ENCODE results near the gene PPP6R2. TPM values are rescaled to one million over a fixed set of nuclear protein-coding genes. Genes with fewer than 3 reads are reported as not detected.

PPP6R2 gene
- total RNA-seq, 2 donors from 2014 or later, result 80.6 to 107 TPM

DNA sequence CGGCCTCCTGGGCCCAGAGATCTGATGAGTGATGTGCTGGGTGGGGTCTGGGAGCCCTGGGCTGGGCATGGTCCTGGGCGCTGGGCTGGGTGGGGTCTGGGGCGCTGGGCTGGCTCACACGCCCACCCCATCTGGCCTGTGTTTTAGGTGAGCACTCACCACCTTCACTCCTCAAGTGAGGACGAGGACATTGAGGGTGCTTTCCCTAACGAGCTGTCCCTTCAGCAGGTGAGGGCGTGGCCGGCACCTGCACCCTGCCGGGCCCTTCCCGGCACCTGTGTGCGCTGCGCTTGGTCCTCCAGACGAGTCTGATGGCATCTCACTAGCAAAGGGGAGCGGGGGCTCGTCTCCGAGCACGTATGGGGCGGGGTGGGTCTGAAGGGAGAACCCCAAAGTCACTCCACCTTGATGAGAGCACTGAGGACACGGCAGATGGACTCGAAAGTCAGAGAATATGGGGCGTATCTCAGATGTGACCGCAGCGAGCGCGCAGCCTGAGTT, 93.8 kb downstream of the PPP6R2 start:
- TF ChIP-seq POLR2A (IDR thresholded peaks at IDR 0.05), result no peak
- no peak for TF ChIP-seq CTCF (IDR thresholded peaks at IDR 0.05)
- no peak for TF ChIP-seq POLR2AphosphoS5 (IDR thresholded peaks at IDR 0.05)
- H3K27me3 ChIP-seq (replicated peaks; ENCODE audit: insufficient read depth), result no peaks in the 10 kb centered on the region
- no peaks in the 10 kb centered on the region for H3K4me1 ChIP-seq (replicated peaks)
- 90% methylated on average over 25 of the region's 25 CpGs for WGBS
- H3K4me3 ChIP-seq, result no peak overlapping the region
- intact Hi-C loops (cut with DNase I), result no loop called here
- no peaks in the 10 kb centered on the region for H3K9me3 ChIP-seq
- no peak for DNase-seq (ENCODE audit: low spot score)
- H3K36me3 ChIP-seq, result peaks cover 13 to 37% of the 10 kb centered on the region in 2 donors
- no peak overlapping the region for H3K27ac ChIP-seq

DNA sequence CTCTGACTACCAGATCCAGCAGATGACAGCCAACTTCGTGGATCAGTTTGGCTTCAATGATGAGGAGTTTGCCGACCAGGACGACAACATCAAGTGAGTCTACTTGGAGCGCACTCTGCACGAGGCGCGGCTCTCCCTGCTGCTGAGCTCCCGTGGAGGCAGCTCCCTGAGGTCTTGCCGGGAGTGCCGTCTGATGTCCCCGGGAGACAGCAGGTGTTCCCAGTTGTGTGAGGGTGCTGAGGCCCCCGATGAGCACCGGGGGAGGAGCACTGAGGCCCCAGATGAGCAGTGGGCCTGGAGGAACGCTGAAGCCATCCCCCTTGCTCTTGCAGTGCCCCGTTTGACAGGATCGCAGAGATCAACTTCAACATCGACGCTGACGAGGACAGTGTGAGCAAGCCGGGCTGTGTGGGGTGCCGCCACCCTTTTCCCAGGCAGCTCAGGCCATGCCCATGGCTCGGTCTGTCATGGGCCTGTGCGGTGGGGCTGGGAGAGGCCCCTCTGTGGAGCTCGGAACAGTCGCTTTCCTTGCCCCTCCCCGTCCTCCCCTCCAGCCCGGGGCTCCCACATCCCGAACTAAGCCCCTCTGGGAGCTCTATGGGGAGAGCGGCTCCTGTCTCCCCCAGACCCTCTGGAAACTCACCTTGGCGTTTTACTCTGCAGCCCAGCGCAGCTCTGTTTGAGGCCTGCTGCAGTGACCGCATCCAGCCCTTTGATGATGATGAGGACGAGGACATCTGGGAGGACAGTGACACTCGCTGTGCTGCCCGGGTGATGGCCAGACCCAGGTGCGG, 94.6 kb downstream of the PPP6R2 start:
- Histone ChIP-seq H3K9me3 (no peaks in the 10 kb centered on the region), H3K4me3 (no peak overlapping the region), H3K4me1 (replicated peaks) (no peaks in the 10 kb centered on the region), H3K27ac (no peak overlapping the region), H3K36me3 (peaks cover 7 to 29% of the 10 kb centered on the region in 2 donors), H3K27me3 (replicated peaks; ENCODE audit: insufficient read depth) (no peaks in the 10 kb centered on the region)
- DNase-seq (ENCODE audit: low spot score), result no peak
- 89% methylated on average over 35 of the region's 36 CpGs for WGBS
- TF ChIP-seq POLR2AphosphoS5 (IDR thresholded peaks at IDR 0.05), result no peak
- TF ChIP-seq POLR2A (IDR thresholded peaks at IDR 0.05), result no peak
- no peak for TF ChIP-seq CTCF (IDR thresholded peaks at IDR 0.05)
- intact Hi-C loops (cut with DNase I), result no loop called here

DNA sequence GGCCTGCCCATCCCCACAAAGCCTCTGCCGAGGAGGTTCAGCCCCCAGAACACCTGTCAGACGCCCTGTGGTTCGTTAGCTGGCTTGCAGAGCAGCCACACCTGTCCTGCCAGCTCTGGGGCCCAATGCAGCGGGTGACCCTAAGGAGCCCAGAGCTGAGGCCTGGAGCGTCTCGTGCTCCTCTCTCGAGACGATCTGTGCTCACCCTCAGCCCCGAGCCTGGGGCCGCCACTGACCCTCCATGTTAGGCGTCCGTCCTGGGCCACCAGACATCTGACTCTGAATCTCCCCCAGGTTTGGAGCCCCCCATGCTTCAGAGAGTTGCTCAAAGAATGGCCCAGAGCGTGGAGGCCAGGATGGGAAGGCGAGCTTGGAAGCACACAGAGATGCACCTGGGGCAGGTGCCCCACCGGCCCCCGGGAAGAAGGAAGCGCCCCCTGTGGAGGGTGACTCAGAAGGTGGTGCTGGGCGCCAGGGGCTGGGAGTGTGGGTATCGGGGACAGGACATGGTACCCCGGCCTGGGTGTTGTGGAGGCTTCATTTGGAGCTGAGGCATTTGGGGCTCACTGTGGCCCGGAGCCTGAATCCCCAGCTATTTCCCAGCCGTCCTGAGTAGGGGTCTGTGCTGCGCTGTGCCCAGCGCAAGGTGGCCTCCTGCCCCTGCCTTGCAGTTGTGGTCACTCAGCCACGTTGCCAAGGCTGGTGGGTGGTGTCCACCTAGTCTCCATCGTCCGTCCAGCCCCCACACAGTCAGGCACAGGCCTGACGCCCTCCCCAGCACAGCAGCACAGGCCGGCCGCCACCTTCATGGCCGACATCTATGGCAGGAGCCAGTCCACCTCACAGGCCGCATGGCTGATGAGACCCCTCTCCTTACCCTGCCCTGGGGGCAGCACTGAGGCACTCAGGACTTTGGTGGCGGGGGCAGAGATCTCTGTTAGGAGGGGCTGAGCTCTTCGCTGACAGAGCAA, 95.5 kb downstream of the PPP6R2 start:
- no peaks in the 10 kb centered on the region for H3K27me3 ChIP-seq (replicated peaks; ENCODE audit: insufficient read depth)
- H3K36me3 ChIP-seq, result peaks cover 7 to 27% of the 10 kb centered on the region in 2 donors
- H3K9me3 ChIP-seq, result no peaks in the 10 kb centered on the region
- no peak for DNase-seq (ENCODE audit: low spot score)
- no peaks in the 10 kb centered on the region for H3K4me1 ChIP-seq (replicated peaks)
- TF ChIP-seq CTCF (IDR thresholded peaks at IDR 0.05), result no peak
- no peak for TF ChIP-seq POLR2AphosphoS5 (IDR thresholded peaks at IDR 0.05)
- TF ChIP-seq POLR2A (IDR thresholded peaks at IDR 0.05), result no peak
- no peak overlapping the region for H3K27ac ChIP-seq
- intact Hi-C loops (cut with DNase I), result no loop called here
- 79% methylated on average over 31 of the region's 34 CpGs for WGBS
- H3K4me3 ChIP-seq, result no peak overlapping the region

- intact Hi-C loops (cut with DNase I), result no loop called here
- H3K27me3 ChIP-seq (replicated peaks; ENCODE audit: insufficient read depth), result no peaks in the 10 kb centered on the region
- H3K27ac ChIP-seq, result no peak overlapping the region
- no peak overlapping the region for H3K4me3 ChIP-seq
- WGBS, result 79% methylated on average over 7 of the region's 17 CpGs
- peaks cover 7 to 27% of the 10 kb centered on the region in 2 donors for H3K36me3 ChIP-seq
- H3K4me1 ChIP-seq (replicated peaks), result no peaks in the 10 kb centered on the region
- H3K9me3 ChIP-seq, result no peaks in the 10 kb centered on the region
- TF ChIP-seq POLR2AphosphoS5 (IDR thresholded peaks at IDR 0.05), result no peak
- TF ChIP-seq POLR2A (IDR thresholded peaks at IDR 0.05), result no peak
- TF ChIP-seq CTCF (IDR thresholded peaks at IDR 0.05), result no peak
- no peak for DNase-seq (ENCODE audit: low spot score)
Observed at GRCh38 chr22:50439314-50439870, 96.3 kb downstream of the PPP6R2 start.
